ENCODE data around the gene COMT.

COMT gene

DNA sequence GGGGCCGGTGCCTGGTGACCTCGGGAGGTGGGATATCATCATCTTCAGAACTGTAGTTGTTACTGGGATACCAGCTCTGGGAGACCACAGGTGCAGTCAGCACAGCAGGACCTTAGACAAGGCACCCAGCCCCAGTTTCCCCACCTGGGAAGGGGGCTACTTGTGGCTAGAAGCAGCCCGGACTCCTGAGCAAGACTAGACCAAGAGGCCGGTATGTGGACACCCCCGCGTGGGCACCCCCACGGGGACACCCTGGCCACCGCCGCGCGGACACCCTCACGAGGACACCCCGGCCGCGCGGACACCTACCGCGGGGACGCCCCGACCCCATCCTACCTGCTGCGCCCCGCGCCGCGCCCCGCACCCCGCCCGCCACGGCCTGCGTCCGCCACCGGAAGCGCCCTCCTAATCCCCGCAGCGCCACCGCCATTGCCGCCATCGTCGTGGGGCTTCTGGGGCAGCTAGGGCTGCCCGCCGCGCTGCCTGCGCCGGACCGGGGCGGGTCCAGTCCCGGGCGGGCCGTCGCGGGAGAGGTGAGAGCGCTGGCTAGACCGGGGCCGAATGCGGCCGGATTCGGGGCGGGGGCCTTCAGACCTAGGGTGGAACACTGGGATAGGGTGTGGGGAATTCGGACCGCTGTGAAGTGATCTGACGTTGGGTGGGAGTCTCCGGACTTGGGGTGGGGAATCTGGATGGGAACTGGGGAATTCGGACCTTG lies at the start of gene COMT, which contains the start of gene TXNRD2:
TSS of gene COMT (plus strand) at position 408 of the 718 bp plus-strand sequence. CDS start 20,755 bp downstream, outside the sequence.
TSS of gene TXNRD2 (minus strand) at position 454 of the 718 bp plus-strand sequence. CDS start at position 439, 15 bp downstream.
- peak within 1 kb of the TSS; percentile 93 to 99 (median 97) for H3K4me2 ChIP-seq
- no peaks in the 10 kb centered on the region for H3K27me3 ChIP-seq
- peak within 1 kb of the TSS; percentile 87 to 100 (median 96) for H3K27ac ChIP-seq
- peak within 1 kb of the TSS; percentile 71 to 90 (median 82) for H3K4me3 ChIP-seq
- H4K20me1 ChIP-seq, result peaks cover 0 to 9% (median 0%) of the 10 kb centered on the region in 11 experiments; a peak in 2 of 22 replicates
- H3K36me3 ChIP-seq, result peaks cover 12 to 26% (median 15%) of the 10 kb centered on the region in 11 experiments
- H3K9me3 ChIP-seq (replicated peaks in 1 of 11), result peaks cover 1 to 18% (median 15%) of the 10 kb centered on the region in 11 experiments
- peaks cover 53 to 70% (median 61%) of the 10 kb centered on the region in 10 experiments for H3K4me1 ChIP-seq
- H3K9ac ChIP-seq, result peak within 1 kb of the TSS; percentile 88 to 99 (median 94)
- TF ChIP-seq Cebpa-rat (IDR thresholded peaks at IDR 0.05), result no peak

DNA sequence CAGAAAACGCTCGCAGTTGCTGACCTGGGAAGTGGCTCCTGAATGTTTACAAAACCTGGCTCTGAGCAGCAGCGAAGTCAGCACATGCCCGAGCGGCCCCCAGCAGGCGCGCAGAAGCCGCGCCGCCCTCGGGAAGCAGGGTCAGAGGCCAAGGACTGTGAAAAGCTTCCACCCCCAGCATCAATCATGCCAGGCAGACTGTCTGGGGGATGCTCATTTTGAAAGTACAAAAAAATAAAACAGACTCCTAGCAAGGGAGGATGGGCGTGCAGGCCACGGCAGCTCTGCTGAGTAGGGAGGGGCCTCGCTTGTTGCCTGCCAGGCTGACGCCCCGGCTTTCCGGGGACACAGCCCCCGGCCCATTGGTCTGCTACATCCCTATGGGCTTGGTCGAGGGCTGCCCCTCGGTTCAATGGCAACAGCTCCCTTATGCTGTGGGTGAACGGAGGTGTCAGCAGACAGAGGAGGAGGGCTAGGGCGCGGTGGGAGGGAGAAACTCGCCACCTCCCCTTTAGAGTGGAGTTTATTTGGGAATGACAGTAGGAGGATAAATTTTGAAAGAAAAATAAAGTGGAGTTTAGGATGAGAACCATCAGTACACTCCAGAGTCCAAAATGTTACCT lies 49.2 kb upstream of the COMT start:
- Histone ChIP-seq H3K9me3 (replicated peaks in 1 of 11) (no peaks in the 10 kb centered on the region), H3K9ac (peak overlapping the region in 10 of 11 experiments; percentile 32 to 86 (median 74); a peak in 17 of 22 replicates), H4K20me1 (peaks cover 0 to 7% (median 0%) of the 10 kb centered on the region in 11 experiments; a peak in 1 of 22 replicates), H3K27me3 (no peaks in the 10 kb centered on the region), H3K27ac (peak overlapping the region in 10 of 11 experiments; percentile 13 to 97 (median 90); a peak in 19 of 22 replicates), H3K36me3 (peaks cover 0 to 26% (median 11%) of the 10 kb centered on the region in 11 experiments; a peak in 9 of 22 replicates), H3K4me3 (peak overlapping the region in 7 of 10 experiments; percentile 19 to 45 (median 30); a peak in 10 of 20 replicates), H3K4me1 (peaks cover 44 to 99% (median 97%) of the 10 kb centered on the region in 10 experiments), H3K4me2 (peak overlapping the region; percentile 82 to 99 (median 93))
- TF ChIP-seq Cebpa-rat (IDR thresholded peaks at IDR 0.05), result no peak

DNA sequence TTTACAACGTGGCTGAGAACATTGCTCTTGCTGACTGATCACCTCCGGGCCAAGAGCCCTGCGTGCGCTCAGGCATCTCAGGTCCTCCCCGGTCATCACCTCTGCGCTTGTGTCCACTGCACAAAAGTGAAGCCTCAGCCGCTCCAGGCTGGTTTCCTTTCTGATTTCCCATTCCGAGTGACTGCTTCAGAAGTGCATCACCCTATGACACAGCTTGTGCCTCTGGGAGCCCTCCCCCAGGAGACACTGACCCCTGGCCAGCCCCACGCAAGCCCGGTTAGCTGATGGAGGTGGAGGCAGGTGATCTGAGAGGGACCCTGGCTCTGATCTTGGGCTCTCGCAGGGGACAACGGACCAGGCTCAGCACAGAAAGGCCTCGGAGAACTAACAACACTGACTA lies 48.6 kb upstream of the COMT start:
- Histone ChIP-seq H4K20me1 (peaks cover 0 to 8% (median 0%) of the 10 kb centered on the region in 11 experiments; a peak in 1 of 22 replicates), H3K27ac (peak overlapping the region in 8 of 11 experiments; percentile 79 to 97 (median 92); a peak in 16 of 22 replicates), H3K36me3 (peaks cover 0 to 30% (median 11%) of the 10 kb centered on the region in 11 experiments; a peak in 9 of 22 replicates), H3K27me3 (no peaks in the 10 kb centered on the region), H3K4me1 (peaks cover 38 to 99% (median 97%) of the 10 kb centered on the region in 10 experiments), H3K9me3 (replicated peaks in 1 of 11) (no peaks in the 10 kb centered on the region), H3K9ac (peak overlapping the region in 9 of 11 experiments; percentile 52 to 86 (median 74); a peak in 16 of 22 replicates), H3K4me3 (no peak overlapping the region), H3K4me2 (peak overlapping the region; percentile 82 to 99 (median 93); a peak in 21 of 22 replicates)
- no peak for TF ChIP-seq Cebpa-rat (IDR thresholded peaks at IDR 0.05)

DNA sequence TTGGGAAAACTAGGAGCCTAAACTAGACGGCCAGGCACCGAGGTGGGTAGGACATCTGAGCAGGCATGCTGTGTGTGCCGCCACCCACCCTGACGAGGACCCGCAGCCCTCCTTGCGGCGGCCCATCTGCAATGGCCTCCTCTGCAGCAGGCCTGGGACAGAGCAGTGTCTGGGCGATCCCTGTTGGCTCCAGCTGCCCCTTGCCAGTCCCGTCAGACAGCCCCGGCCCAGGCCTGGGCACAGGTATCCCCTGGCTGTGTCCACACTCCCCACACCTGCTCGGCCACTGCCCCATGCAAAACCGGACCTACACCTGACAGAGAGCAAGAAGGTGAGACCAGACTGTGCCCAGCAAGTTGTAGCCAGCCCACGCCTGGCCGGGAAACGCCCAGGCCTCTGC lies 48.2 kb upstream of the COMT start:
- no peaks in the 10 kb centered on the region for H3K27me3 ChIP-seq
- peak overlapping the region in 8 of 11 experiments; percentile 79 to 97 (median 92); a peak in 14 of 22 replicates for H3K27ac ChIP-seq
- H4K20me1 ChIP-seq, result peaks cover 0 to 8% (median 0%) of the 10 kb centered on the region in 11 experiments; a peak in 1 of 22 replicates
- H3K4me3 ChIP-seq, result no peak overlapping the region
- TF ChIP-seq Cebpa-rat (IDR thresholded peaks at IDR 0.05), result no peak
- H3K36me3 ChIP-seq, result peaks cover 0 to 33% (median 11%) of the 10 kb centered on the region in 11 experiments; a peak in 9 of 22 replicates
- H3K4me1 ChIP-seq, result peaks cover 34 to 99% (median 95%) of the 10 kb centered on the region in 10 experiments
- no peaks in the 10 kb centered on the region for H3K9me3 ChIP-seq (replicated peaks in 1 of 11)
- peak overlapping the region in 10 of 11 experiments; percentile 82 to 99 (median 94); a peak in 19 of 22 replicates for H3K4me2 ChIP-seq
- H3K9ac ChIP-seq, result peak overlapping the region in 6 of 11 experiments; percentile 67 to 86 (median 83); a peak in 10 of 22 replicates

DNA sequence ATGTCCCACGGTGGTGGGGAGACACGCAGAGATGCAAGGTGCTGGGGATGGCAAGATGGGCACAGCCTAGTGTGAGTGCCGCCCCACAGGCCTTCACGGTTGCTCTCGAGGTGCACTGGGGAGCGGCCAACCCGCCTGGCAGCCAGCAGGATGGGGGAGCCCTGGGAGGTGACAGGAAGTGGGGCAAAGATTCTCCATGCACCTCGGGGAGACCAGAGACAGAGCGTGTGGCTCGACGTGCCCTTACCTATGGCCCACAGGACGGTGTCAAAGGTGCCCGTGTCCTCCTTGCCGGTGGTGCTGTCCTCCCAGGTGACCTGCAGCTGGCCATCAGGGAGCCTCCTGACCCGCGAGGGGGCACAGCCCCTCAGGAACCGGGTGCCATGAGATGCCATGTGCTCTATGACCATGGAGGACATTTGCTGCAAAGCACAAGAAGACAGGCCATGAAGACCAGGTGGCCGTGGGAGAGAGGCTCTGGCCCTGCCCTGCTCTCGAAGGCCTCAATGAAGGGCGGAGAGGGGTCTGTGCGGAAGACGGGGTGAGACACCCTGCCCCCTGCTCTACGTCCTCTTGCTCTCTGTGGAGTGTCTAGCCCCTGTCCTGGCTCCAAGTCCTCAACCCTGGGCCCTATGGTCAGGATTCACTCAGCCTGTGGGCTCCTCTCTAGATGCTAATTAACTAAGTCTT lies 46.3 kb upstream of the COMT start:
- Histone ChIP-seq H3K27ac (peak overlapping the region in 2 of 11 experiments; percentile 9 to 16; a peak in 2 of 22 replicates), H3K27me3 (no peaks in the 10 kb centered on the region), H4K20me1 (peaks cover 0 to 8% (median 0%) of the 10 kb centered on the region in 11 experiments; a peak in 2 of 22 replicates), H3K4me3 (no peak overlapping the region), H3K36me3 (peaks cover 0 to 37% (median 11%) of the 10 kb centered on the region in 11 experiments; a peak in 9 of 22 replicates), H3K9me3 (replicated peaks in 1 of 11) (no peaks in the 10 kb centered on the region), H3K4me1 (peaks cover 29 to 97% (median 77%) of the 10 kb centered on the region in 10 experiments), H3K4me2 (peak overlapping the region in 4 of 11 experiments; percentile 10 to 99 (median 80); a peak in 4 of 22 replicates), H3K9ac (0 out of 22 replicates have a peak overlapping the region, but pooled peaks of 1 of the 11 experiments have one; percentile 2)
- no peak for TF ChIP-seq Cebpa-rat (IDR thresholded peaks at IDR 0.05)

DNA sequence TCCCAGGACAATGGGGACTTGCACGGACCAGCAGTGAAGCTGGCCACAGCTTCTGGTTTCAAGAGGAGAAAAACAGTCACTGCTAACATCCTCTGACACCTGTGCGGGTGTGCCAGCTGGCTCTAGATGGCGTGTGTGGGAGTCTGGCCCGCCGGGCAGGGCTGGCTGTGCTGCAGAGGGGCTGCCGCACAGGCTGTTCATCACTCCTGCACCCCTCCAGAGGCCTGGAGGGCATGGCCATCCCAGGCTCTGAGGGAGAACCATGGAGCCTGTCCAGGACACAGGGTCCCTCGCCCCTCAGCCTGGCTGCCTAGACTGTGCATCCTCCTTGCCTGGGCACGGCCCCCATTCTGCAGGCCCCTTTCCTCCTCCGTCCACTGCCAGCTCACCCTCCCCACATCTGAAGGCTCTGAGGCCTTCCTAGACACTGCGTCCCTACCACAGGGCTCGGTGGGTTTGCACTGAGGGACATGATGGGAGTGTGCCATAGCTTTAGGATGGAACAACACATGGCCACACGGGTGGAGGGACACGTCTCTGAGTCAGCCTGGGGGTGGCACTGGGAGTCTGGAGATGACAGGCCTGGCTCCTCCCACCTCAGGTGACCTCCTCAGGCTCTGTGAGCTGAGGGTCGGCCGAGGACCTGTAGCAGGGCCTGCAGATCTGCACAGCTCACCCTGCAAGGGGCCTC lies 44.8 kb upstream of the COMT start:
- peak overlapping the region in 3 of 11 experiments; percentile 26 to 52 (median 51); a peak in 4 of 22 replicates for H3K27ac ChIP-seq
- H4K20me1 ChIP-seq, result peaks cover 0 to 8% (median 0%) of the 10 kb centered on the region in 11 experiments; a peak in 2 of 22 replicates
- H3K9ac ChIP-seq, result peak overlapping the region in 5 of 11 experiments; percentile 6 to 57 (median 35); a peak in 5 of 22 replicates
- no peak overlapping the region for H3K4me3 ChIP-seq
- H3K4me1 ChIP-seq, result peaks cover 13 to 97% (median 73%) of the 10 kb centered on the region in 10 experiments
- peaks cover 0 to 48% (median 11%) of the 10 kb centered on the region in 11 experiments; a peak in 9 of 22 replicates for H3K36me3 ChIP-seq
- peak overlapping the region in 9 of 11 experiments; percentile 4 to 95 (median 63); a peak in 16 of 22 replicates for H3K4me2 ChIP-seq
- no peaks in the 10 kb centered on the region for H3K27me3 ChIP-seq
- no peaks in the 10 kb centered on the region for H3K9me3 ChIP-seq (replicated peaks in 1 of 11)
- TF ChIP-seq Cebpa-rat (IDR thresholded peaks at IDR 0.05), result no peak

DNA sequence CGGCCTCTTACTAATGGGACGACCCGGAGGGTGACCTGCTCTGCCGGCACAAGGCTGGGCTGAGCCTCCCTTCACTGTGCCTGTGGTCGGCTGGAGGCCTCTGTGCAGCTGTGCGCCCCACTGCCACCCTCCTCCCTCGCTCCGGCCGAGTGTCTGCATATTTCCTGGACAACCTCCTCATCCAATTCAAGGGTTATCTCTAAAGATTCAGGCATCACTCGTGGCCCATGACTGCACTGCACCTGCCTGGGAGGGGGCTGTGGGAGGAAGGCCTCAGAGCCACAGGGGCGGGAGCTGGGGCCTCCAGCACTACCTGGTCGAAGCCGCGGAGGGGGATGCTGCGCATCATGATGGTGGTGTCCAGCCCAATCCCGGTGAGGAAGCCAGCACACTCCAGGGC lies 43.8 kb upstream of the COMT start:
- Histone ChIP-seq H4K20me1 (peaks cover 0 to 8% (median 0%) of the 10 kb centered on the region in 11 experiments; a peak in 2 of 22 replicates), H3K4me2 (peak overlapping the region in 5 of 11 experiments; percentile 58 to 95 (median 65); a peak in 9 of 22 replicates), H3K27me3 (no peaks in the 10 kb centered on the region), H3K27ac (no peak overlapping the region), H3K4me3 (no peak overlapping the region), H3K36me3 (peaks cover 0 to 49% (median 11%) of the 10 kb centered on the region in 11 experiments; a peak in 9 of 22 replicates), H3K9me3 (replicated peaks in 1 of 11) (no peaks in the 10 kb centered on the region), H3K4me1 (peaks cover 4 to 97% (median 73%) of the 10 kb centered on the region in 10 experiments), H3K9ac (no peak overlapping the region)
- no peak for TF ChIP-seq Cebpa-rat (IDR thresholded peaks at IDR 0.05)

Measured in BLaER1 treated with 17β-estradiol and CSF1 and Interleukin-3, amounts not matched to agents 10 nM and 100 nM (cell line).